ENCODE measurements around the gene RAB40C.

The RAB40C gene

DNA sequence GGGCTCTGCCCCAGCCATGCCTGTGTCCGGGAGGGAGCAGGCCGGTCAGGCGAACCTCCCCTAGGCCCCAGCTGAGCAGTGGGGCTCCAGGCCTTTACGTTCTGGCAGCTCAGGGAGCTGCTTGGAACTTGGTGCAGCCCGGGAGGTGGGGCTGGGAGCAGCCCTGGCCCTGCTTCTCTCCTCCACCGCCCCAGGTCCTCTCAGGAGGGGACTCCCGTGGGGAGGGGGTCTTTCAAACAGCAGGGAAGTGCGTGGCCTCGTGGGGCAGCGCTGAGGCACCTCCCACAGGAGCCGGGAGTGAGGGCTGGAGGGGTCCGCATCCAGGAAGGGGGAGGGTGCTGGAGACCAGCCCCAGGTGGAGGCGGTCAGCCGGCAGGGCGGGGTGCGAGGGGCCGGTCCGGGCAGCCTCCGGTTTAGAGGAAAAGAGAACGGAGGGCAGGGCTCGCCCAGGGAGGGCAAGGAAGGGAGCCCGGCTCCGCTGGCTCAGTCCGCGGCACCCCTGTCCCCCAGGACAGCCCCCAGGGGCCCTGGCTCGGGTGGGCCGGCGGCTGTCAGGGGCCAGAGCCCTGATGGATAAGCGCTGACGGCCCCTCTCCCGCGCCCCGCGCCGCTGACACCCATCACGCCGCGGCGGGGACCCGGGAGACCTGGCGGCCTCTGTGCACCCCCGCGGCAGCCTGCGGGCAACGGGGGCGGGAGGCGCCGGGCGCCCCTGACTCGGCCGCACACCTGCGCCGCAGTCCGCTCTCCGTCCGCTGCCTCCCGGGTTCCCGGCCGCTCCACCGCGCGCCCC lies 30.3 kb upstream of the RAB40C start:
- no peak for DNase-seq

GRCh38 chr16:560204-560700 lies 29.6 kb upstream of the RAB40C start, which contains the start of gene PRR35:
Gene PRR35 (plus strand): TSS chr16:560394. CDS start chr16:563295, 2,901 bp downstream.
- DNase-seq: no peak

GRCh38 chr16:560701-561412 lies 29.0 kb upstream of the RAB40C start:
- DNase-seq: no peak

DNA sequence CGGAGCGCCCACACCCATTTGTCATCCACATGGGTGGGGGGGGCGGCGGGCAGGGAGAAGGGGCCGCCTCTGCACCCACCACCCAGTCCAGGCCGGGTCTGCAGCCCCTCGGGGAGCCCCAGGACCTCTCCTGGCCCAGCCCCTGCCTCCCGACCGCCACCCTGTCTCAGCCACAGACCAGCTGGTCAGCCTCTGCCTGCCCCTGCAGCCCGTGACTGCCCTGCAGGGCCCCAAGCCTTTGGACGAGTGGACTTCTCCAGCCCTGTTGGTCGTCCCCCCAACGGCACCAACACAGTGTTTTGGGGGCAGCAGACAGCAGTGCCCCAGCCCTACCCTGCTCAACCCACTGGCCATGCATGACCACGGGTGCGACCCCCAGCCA lies 28.5 kb upstream of the RAB40C start:
- no peak for DNase-seq

GRCh38 chr16:561957-562938 lies 27.6 kb upstream of the RAB40C start:
- no peak for DNase-seq

GRCh38 chr16:563072-563644 lies 26.7 kb upstream of the RAB40C start:
- DNase-seq: no peak

DNA sequence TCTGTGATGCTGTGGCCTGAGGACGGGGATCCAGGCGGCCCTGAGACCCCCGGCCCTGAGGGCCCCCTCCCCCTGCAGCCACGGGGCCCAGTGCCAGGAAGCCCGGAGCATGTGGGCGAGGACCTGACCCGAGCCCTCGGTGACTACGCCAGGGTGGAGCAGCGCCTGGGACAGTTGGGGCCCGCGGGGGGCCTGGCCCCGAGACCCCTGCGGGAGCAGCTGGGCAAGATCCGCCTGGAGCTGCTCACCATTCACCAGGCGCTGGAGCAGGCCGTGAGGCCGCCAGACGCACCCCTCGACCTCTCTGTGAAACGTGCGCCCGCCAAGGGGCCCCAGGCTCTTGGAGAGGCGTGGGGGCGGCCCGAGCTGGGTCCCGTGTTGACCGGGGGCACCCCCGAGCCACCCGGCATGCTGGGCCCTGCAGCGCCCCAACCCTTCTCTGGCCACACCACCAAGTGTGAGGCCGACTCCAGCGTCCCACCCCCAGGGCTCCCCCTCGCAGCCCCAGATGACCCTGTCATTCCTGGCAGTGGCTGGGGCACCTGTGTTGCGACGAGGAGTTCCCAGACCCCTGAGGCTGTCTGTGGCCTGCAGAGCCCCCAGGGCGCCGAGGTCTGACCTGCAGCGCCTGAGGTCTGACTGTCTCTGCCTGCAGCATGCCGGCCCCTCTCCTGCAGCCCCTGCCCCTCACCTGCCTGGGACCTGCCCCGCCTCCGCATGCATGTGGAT lies 25.0 kb upstream of the RAB40C start:
- DNase-seq: no peak

- DNase-seq: no peak
These were observed 24.2 kb upstream of the RAB40C start for GRCh38 chr16:565419-566330.

- DNase-seq: no peak
These were observed 23.1 kb upstream of the RAB40C start, which contains the start of gene NHLRC4 for GRCh38 chr16:566475-567372. Gene NHLRC4 (plus strand): TSS chr16:567005. CDS start chr16:568048, 1,043 bp downstream.

- no peak for DNase-seq
These were observed 22.3 kb upstream of the RAB40C start for GRCh38 chr16:567373-568256.

- no peak for DNase-seq
These were observed 21.2 kb upstream of the RAB40C start for GRCh38 chr16:568401-569258.

- no peak for DNase-seq
These were observed 20.2 kb upstream of the RAB40C start, which contains the start of gene PIGQ for GRCh38 chr16:569445-570254. Gene PIGQ (plus strand): TSS chr16:569968. CDS start chr16:574075, 4,107 bp downstream.

DNA sequence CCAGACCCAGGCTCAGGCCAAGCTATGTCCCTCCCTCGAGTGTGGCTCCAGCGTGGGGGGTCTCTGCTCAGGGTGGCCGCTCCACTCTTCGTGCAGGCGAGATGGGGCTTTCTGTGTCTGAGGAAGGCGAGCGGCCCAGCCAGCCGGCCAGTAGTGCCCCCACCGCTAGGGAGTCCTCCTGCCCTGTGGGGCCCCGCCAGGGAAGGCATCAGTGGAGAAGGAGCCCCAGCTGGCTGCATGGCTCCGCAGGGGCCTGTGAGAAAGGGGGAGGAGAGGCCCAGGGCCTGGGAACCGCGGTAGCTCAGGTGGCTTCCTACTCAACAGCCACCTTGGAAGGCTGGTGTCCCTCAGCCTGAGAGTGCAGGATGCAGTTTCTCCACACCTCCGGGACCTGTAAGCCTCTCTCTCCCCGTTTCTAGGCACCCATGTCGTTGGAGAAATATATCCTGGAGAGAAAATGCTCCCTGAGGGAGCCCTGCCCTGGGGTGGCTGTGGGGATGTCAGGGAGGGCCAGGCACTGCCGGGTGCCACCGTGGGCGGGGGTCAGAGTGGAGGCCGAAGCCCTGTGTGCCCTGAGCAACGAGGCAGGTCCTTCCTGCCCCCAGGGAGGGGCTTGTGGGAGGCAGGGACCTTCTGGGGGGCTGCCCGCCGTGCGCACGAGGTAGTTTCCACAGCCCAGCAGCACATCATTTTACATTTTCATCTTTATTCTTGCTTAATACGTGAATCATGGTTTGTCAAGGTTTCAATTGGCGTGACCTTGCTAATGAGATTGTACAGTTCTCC lies 16.8 kb upstream of the RAB40C start:
- DNase-seq: no peak

GRCh38 chr16:574021-574760 lies 15.7 kb upstream of the RAB40C start:
- DNase-seq: no peak
